ENCODE results near the gene CPEB4.

CPEB4 gene

GRCh38 chr5:173862047-173862477 is 26.1 kb upstream of the CPEB4 start:
- no peak for DNase-seq (ENCODE audit: low read depth in 1 of 2, low spot score in 1 of 2)
- TF ChIP-seq GABPA (IDR thresholded peaks at IDR 0.05; ENCODE audit: low read depth) (no peak), CTCF (IDR thresholded peaks at IDR 0.05; ENCODE audit: insufficient read depth, low read length) (no peak), SPI1 (IDR thresholded peaks at IDR 0.05; ENCODE audit: borderline replicate concordance, low read depth) (no peak), REST (IDR thresholded peaks at IDR 0.05; ENCODE audit: insufficient replicate concordance, low read depth) (no peak), POLR2AphosphoS5 (IDR thresholded peaks at IDR 0.05; ENCODE audit: low read depth) (no peak)

GRCh38 chr5:173863359-173863758 is 24.8 kb upstream of the CPEB4 start:
- H3K27me3 ChIP-seq (ENCODE audit: insufficient read depth, poor library complexity, severe bottlenecking), result no peaks in the 10 kb centered on the region
- TF ChIP-seq CTCF (IDR thresholded peaks at IDR 0.05; ENCODE audit: insufficient read depth, low read length) (no peak), SPI1 (IDR thresholded peaks at IDR 0.05; ENCODE audit: borderline replicate concordance, low read depth) (no peak), GABPA (IDR thresholded peaks at IDR 0.05; ENCODE audit: low read depth) (no peak), REST (IDR thresholded peaks at IDR 0.05; ENCODE audit: insufficient replicate concordance, low read depth) (no peak), POLR2AphosphoS5 (IDR thresholded peaks at IDR 0.05; ENCODE audit: low read depth) (no peak)
- no peak for DNase-seq (ENCODE audit: low read depth in 1 of 2, low spot score in 1 of 2)
- peak overlapping the region; percentile 94; the same call in 1 of the 2 replicates for H3K27ac ChIP-seq (replicated peaks)
- H3K4me3 ChIP-seq (replicated peaks; ENCODE audit: insufficient read depth, low read length), result no peak overlapping the region

More at GRCh38 chr5:173862047-173862477, 26.1 kb upstream of the CPEB4 start:
- Histone ChIP-seq H3K27ac (replicated peaks) (no peak overlapping the region), H3K27me3 (ENCODE audit: insufficient read depth, poor library complexity, severe bottlenecking) (no peaks in the 10 kb centered on the region), H3K4me3 (replicated peaks; ENCODE audit: insufficient read depth, low read length) (no peak overlapping the region)

GRCh38 chr5:173864126-173865050 is 23.8 kb upstream of the CPEB4 start:
- TF ChIP-seq SPI1 (IDR thresholded peaks at IDR 0.05; ENCODE audit: borderline replicate concordance, low read depth) (no peak; the same call in 1 of the 2 replicates), POLR2AphosphoS5 (IDR thresholded peaks at IDR 0.05; ENCODE audit: low read depth) (peak; percentile 73), REST (IDR thresholded peaks at IDR 0.05; ENCODE audit: insufficient replicate concordance, low read depth) (no peak), CTCF (IDR thresholded peaks at IDR 0.05; ENCODE audit: insufficient read depth, low read length) (no peak)
- peak; percentile 66 to 78 for DNase-seq (ENCODE audit: low read depth in 1 of 2, low spot score in 1 of 2)
- H3K27me3 ChIP-seq (ENCODE audit: insufficient read depth, poor library complexity, severe bottlenecking), result no peaks in the 10 kb centered on the region
- peak overlapping the region; percentile 94 for H3K27ac ChIP-seq (replicated peaks)
- no peak overlapping the region for H3K4me3 ChIP-seq (replicated peaks; ENCODE audit: insufficient read depth, low read length)

All from HL-60 (cell line).